ENCODE results near the gene ENTPD1. TPM values are rescaled to one million over a fixed set of nuclear protein-coding genes. Genes with fewer than 3 reads are reported as not detected.

The ENTPD1 gene
- total RNA-seq, 1 experiment from 2014 or later = 0.37 TPM

DNA sequence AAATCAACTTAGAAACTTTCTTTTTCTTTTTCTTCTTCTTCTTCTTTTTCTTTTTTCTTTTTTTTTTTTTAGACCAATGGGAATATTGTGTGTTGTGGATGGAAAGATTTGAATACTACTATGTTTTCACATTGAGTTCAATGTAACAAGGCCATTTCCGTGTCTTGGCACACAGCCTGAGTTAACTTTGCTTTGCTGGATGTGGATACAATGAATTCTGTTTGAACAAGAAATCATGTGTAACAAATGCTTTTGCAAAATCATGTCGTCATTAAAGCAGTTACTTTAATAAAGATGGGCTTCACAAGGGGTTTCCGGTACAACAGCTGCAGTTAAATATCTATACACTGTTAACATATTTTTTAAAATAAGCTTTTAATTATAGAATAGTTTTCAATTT is 13.5 kb upstream of the ENTPD1 start (continued):
- TF ChIP-seq, protein P1, sequence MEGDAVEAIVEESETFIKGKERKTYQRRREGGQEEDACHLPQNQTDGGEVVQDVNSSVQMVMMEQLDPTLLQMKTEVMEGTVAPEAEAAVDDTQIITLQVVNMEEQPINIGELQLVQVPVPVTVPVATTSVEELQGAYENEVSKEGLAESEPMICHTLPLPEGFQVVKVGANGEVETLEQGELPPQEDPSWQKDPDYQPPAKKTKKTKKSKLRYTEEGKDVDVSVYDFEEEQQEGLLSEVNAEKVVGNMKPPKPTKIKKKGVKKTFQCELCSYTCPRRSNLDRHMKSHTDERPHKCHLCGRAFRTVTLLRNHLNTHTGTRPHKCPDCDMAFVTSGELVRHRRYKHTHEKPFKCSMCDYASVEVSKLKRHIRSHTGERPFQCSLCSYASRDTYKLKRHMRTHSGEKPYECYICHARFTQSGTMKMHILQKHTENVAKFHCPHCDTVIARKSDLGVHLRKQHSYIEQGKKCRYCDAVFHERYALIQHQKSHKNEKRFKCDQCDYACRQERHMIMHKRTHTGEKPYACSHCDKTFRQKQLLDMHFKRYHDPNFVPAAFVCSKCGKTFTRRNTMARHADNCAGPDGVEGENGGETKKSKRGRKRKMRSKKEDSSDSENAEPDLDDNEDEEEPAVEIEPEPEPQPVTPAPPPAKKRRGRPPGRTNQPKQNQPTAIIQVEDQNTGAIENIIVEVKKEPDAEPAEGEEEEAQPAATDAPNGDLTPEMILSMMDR (IDR thresholded peaks at IDR 0.05 in 2 of 3, conservative IDR thresholded peaks at IDR 0.05 in 1 of 3; ENCODE audit: borderline replicate concordance in 1 of 3, insufficient read depth in 1 of 3, low read depth in 2 of 3, low read length in 2 of 3) = no peak
- TF ChIP-seq ZNF274 (IDR thresholded peaks at IDR 0.05; ENCODE audit: low read depth, low read length) = no peak
- TF ChIP-seq, protein P2, sequence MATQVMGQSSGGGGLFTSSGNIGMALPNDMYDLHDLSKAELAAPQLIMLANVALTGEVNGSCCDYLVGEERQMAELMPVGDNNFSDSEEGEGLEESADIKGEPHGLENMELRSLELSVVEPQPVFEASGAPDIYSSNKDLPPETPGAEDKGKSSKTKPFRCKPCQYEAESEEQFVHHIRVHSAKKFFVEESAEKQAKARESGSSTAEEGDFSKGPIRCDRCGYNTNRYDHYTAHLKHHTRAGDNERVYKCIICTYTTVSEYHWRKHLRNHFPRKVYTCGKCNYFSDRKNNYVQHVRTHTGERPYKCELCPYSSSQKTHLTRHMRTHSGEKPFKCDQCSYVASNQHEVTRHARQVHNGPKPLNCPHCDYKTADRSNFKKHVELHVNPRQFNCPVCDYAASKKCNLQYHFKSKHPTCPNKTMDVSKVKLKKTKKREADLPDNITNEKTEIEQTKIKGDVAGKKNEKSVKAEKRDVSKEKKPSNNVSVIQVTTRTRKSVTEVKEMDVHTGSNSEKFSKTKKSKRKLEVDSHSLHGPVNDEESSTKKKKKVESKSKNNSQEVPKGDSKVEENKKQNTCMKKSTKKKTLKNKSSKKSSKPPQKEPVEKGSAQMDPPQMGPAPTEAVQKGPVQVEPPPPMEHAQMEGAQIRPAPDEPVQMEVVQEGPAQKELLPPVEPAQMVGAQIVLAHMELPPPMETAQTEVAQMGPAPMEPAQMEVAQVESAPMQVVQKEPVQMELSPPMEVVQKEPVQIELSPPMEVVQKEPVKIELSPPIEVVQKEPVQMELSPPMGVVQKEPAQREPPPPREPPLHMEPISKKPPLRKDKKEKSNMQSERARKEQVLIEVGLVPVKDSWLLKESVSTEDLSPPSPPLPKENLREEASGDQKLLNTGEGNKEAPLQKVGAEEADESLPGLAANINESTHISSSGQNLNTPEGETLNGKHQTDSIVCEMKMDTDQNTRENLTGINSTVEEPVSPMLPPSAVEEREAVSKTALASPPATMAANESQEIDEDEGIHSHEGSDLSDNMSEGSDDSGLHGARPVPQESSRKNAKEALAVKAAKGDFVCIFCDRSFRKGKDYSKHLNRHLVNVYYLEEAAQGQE (IDR thresholded peaks at IDR 0.05; ENCODE audit: low read depth) = no peak

DNA sequence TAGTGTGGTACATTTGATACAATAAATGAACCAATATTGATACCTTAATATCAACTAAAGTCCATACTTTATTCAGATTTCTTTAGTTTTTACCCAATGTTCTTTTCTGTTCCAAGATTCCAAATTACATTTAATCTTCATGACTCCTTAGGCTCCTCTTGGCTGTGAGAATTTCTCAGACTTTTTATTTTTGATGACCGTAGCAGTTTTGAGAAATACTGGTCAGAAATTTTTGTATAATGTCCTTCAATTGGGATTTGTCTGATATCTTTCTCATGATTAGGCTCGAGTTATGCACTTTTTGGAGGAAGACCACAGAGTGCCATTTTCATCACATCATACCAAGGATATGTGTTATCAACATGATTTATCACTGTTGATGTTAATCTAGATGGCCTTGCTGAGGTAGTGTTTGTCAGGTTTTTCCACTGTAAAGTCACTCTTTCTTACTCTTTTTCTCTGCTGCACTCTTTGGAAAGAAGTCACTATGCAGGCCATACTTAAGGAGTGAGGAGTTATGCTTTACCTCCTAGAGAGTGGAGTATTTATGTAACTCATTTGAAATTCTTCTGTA is 12.9 kb upstream of the ENTPD1 start:
- Histone ChIP-seq H3K27ac (ENCODE audit: low read depth, low read length) (no peak overlapping the region), H3K9me2 (ENCODE audit: insufficient read depth) (no peaks in the 10 kb centered on the region), H3K4me1 (ENCODE audit: control insufficient read depth in 1 of 2, insufficient read depth in 2 of 2, low read length in 2 of 2) (peaks cover 0 to 3% of the 10 kb centered on the region in 2 experiments; a peak in 1 of 4 replicates), H4K20me1 (ENCODE audit: insufficient read depth) (no peaks in the 10 kb centered on the region), H3K9ac (ENCODE audit: low read length) (no peak overlapping the region), H3K4me3 (replicated peaks in 1 of 2; ENCODE audit: low read depth in 1 of 2, low read length in 2 of 2) (no peak overlapping the region), H3K36me3 (ENCODE audit: control insufficient read depth in 1 of 2, insufficient read depth in 2 of 2, low read length in 2 of 2) (no peaks in the 10 kb centered on the region), H3K79me2 (ENCODE audit: insufficient read depth, low read length) (no peaks in the 10 kb centered on the region), H2AFZ (ENCODE audit: low read depth, low read length, poor library complexity, severe bottlenecking) (no peak overlapping the region), H3K4me2 (ENCODE audit: low read length) (no peak overlapping the region), H3K27me3 (ENCODE audit: insufficient read depth, low read length) (no peaks in the 10 kb centered on the region), H3K9me3 (ENCODE audit: control insufficient read depth in 1 of 2, insufficient read depth in 1 of 2, low read depth in 1 of 2, low read length in 2 of 2) (no peaks in the 10 kb centered on the region)
- BruUV-seq (replicated peaks) = no TSS peak
- CTCF ChIA-PET = no interaction called here
- no peak for ATAC-seq
- intact Hi-C loops (cut with micrococcal nuclease) = no loop called here
- no peak for DNase-seq (ENCODE audit: low read depth, low spot score)
- POLR2A ChIA-PET = no interaction called here
- RAD21 ChIA-PET (ENCODE audit: low non-redundant PET in 1 of 2, low total read pairs in 2 of 2, uncharacterized antibody in 2 of 2, unreplicated experiment in 2 of 2) = no interaction called here
- TF ChIP-seq SP1 (IDR thresholded peaks at IDR 0.05; ENCODE audit: low read depth) (no peak), SRF (IDR thresholded peaks at IDR 0.05; ENCODE audit: low read depth) (no peak), SIN3A (IDR thresholded peaks at IDR 0.05; ENCODE audit: low read depth) (no peak), EZH2phosphoT487 (IDR thresholded peaks at IDR 0.05; ENCODE audit: borderline replicate concordance) (no peak), POLR2A (IDR thresholded peaks at IDR 0.05; ENCODE audit: borderline replicate concordance, extremely low read depth, insufficient read depth, insufficient read length) (no peak), EGR1 (IDR thresholded peaks at IDR 0.05; ENCODE audit: low read depth) (no peak), CBX3 (IDR thresholded peaks at IDR 0.05; ENCODE audit: low read depth) (no peak), ZBTB33 (IDR thresholded peaks at IDR 0.05; ENCODE audit: extremely low read depth, insufficient replicate concordance, low read length) (no peak), CEBPB (IDR thresholded peaks at IDR 0.05; ENCODE audit: low read depth) (no peak)
- TF ChIP-seq, protein P3, sequence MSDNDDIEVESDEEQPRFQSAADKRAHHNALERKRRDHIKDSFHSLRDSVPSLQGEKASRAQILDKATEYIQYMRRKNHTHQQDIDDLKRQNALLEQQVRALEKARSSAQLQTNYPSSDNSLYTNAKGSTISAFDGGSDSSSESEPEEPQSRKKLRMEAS (IDR thresholded peaks at IDR 0.05) = no peak
- TF ChIP-seq, protein P1 (IDR thresholded peaks at IDR 0.05 in 2 of 3, conservative IDR thresholded peaks at IDR 0.05 in 1 of 3; ENCODE audit: borderline replicate concordance in 1 of 3, insufficient read depth in 1 of 3, low read depth in 2 of 3, low read length in 2 of 3) = no peak
- TF ChIP-seq, protein P4, sequence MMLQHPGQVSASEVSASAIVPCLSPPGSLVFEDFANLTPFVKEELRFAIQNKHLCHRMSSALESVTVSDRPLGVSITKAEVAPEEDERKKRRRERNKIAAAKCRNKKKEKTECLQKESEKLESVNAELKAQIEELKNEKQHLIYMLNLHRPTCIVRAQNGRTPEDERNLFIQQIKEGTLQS (IDR thresholded peaks at IDR 0.05) = no peak
